T-helper 2 cell treated with Interferon-gamma antibody and Interleukin-4, amounts not matched to agents 5 μg/mL and 100 μg/mL, for 36 hours (primary cell): Measurements from ENCODE around the gene HDHD5.

ENCODE experiments used
- DNase-seq: peaks from one replicate; pipeline ENCODE4 v3.0.0; 2021; ENCODE audit warnings: low spot score
- H3K27ac Mint-ChIP-seq: one replicate; pipeline ENCODE4 v1.8.0; 2021; ENCODE audit warnings: mild to moderate bottlenecking, mixed read lengths
- H3K27me3 Mint-ChIP-seq: one replicate; pipeline ENCODE4 v1.8.0; 2021; ENCODE audit warnings: low read depth, mixed read lengths
- H3K36me3 Mint-ChIP-seq: one replicate; pipeline ENCODE4 v1.8.0; 2021; ENCODE audit warnings: low read depth, mixed read lengths
- H3K4me1 Mint-ChIP-seq: one replicate; pipeline ENCODE4 v1.8.0; 2021; ENCODE audit warnings: low read depth, mixed read lengths
- H3K4me3 Mint-ChIP-seq: one replicate; pipeline ENCODE4 v1.8.0; 2022; ENCODE audit warnings: mild to moderate bottlenecking, moderate library complexity, mixed read lengths
- H3K9me3 Mint-ChIP-seq: one replicate; pipeline ENCODE4 v1.8.0; 2021; ENCODE audit warnings: mixed read lengths

Gene HDHD5

GRCh38 chr22:17158568-17159503 lies at the start of gene HDHD5:
TSS of gene HDHD5 (minus strand) at chr22:17159277. CDS start at chr22:17159251, 26 bp downstream.
- Mint-ChIP-seq H3K9me3 (no peaks in the 10 kb centered on the region), H3K27me3 (peaks cover 5% of the 10 kb centered on the region), H3K27ac (peak within 1 kb of the TSS; percentile 75), H3K4me3 (peak within 1 kb of the TSS; percentile 85), H3K4me1 (peaks cover 24% of the 10 kb centered on the region), H3K36me3 (peaks cover 9% of the 10 kb centered on the region)
- peak; percentile 84 for DNase-seq

DNA sequence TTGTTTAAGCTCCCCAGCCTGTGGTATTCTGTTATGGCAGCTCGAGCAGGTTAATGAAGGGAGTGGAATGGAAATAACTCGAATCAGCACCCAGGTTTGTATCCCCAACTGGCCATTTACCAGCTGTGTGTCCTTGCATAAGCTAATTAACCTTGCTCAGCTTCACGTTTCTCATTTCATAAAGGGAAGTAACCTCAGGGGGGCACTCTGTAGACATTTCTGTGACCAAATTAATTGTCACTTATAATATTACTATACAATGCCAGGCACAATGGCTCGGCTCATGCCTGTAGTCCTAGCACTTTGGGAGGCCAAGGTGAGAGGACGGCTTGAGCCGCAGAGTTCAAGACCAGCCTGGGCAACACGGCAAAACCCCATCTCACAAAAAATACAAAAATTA lies 46.4 kb upstream of the HDHD5 start:
- H3K4me1 Mint-ChIP-seq, result no peaks in the 10 kb centered on the region
- H3K36me3 Mint-ChIP-seq, result peaks cover 30% of the 10 kb centered on the region
- no peaks in the 10 kb centered on the region for H3K9me3 Mint-ChIP-seq
- no peak overlapping the region for H3K27ac Mint-ChIP-seq
- no peak overlapping the region for H3K4me3 Mint-ChIP-seq
- H3K27me3 Mint-ChIP-seq, result no peaks in the 10 kb centered on the region
- DNase-seq, result no peak

DNA sequence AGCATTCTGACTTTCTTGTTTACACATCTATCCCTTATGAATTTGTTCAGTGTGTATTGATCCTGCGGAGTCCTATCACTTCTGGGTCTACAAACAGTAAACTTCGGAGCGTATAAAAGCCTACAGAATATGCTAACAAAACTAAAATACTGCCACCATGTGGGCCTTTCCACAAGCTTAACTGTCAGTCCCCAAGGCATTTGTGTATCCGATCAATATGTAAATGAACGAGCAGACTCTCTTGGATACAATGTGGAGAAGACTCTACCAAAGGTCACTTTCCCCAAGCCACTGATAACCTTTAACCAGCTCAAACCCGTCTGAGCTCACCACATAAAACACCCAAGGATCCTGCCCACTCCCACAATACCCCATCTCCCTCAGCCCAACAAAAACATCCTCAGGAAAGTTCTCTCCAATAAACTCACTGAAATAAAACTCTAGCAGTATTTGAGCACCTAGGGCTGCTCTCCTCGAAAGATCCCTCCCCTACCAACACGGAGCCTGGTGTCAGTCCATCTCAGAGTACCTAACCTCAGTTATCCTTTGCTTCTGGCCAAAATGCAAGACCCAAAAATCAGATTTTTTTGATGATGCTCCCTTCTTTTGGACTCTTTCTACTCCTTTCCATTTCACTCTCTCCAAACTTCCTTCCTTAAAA lies 42.3 kb upstream of the HDHD5 start:
- no peaks in the 10 kb centered on the region for H3K4me1 Mint-ChIP-seq
- DNase-seq, result no peak
- H3K27me3 Mint-ChIP-seq, result no peaks in the 10 kb centered on the region
- H3K36me3 Mint-ChIP-seq, result peaks cover 31% of the 10 kb centered on the region
- H3K9me3 Mint-ChIP-seq, result no peaks in the 10 kb centered on the region
- H3K4me3 Mint-ChIP-seq, result no peak overlapping the region
- H3K27ac Mint-ChIP-seq, result no peak overlapping the region

GRCh38 chr22:17199003-17199731 lies 40.1 kb upstream of the HDHD5 start:
- no peak overlapping the region for H3K4me3 Mint-ChIP-seq
- H3K36me3 Mint-ChIP-seq, result peaks cover 26% of the 10 kb centered on the region
- H3K4me1 Mint-ChIP-seq, result no peaks in the 10 kb centered on the region
- no peak overlapping the region for H3K27ac Mint-ChIP-seq
- H3K27me3 Mint-ChIP-seq, result no peaks in the 10 kb centered on the region
- no peaks in the 10 kb centered on the region for H3K9me3 Mint-ChIP-seq
- no peak for DNase-seq

- no peak overlapping the region for H3K27ac Mint-ChIP-seq
These were observed 39.3 kb upstream of the HDHD5 start for GRCh38 chr22:17198170-17199002.

GRCh38 chr22:17194213-17194612 lies 35.1 kb upstream of the HDHD5 start:
- Mint-ChIP-seq H3K9me3 (no peaks in the 10 kb centered on the region), H3K4me1 (no peaks in the 10 kb centered on the region), H3K27ac (no peak overlapping the region), H3K4me3 (no peak overlapping the region), H3K27me3 (no peaks in the 10 kb centered on the region), H3K36me3 (peaks cover 8% of the 10 kb centered on the region)
- no peak for DNase-seq

More at GRCh38 chr22:17198170-17199002, 39.3 kb upstream of the HDHD5 start:
- no peaks in the 10 kb centered on the region for H3K4me1 Mint-ChIP-seq
- no peaks in the 10 kb centered on the region for H3K9me3 Mint-ChIP-seq
- H3K27me3 Mint-ChIP-seq, result no peaks in the 10 kb centered on the region
- no peak for DNase-seq
- peaks cover 21% of the 10 kb centered on the region for H3K36me3 Mint-ChIP-seq
- H3K4me3 Mint-ChIP-seq, result no peak overlapping the region

GRCh38 chr22:17192186-17192585 lies 33.1 kb upstream of the HDHD5 start:
- Mint-ChIP-seq H3K4me3 (no peak overlapping the region), H3K4me1 (no peaks in the 10 kb centered on the region), H3K36me3 (peaks cover 9% of the 10 kb centered on the region), H3K27ac (no peak overlapping the region), H3K9me3 (no peaks in the 10 kb centered on the region), H3K27me3 (no peaks in the 10 kb centered on the region)
- DNase-seq, result no peak

DNA sequence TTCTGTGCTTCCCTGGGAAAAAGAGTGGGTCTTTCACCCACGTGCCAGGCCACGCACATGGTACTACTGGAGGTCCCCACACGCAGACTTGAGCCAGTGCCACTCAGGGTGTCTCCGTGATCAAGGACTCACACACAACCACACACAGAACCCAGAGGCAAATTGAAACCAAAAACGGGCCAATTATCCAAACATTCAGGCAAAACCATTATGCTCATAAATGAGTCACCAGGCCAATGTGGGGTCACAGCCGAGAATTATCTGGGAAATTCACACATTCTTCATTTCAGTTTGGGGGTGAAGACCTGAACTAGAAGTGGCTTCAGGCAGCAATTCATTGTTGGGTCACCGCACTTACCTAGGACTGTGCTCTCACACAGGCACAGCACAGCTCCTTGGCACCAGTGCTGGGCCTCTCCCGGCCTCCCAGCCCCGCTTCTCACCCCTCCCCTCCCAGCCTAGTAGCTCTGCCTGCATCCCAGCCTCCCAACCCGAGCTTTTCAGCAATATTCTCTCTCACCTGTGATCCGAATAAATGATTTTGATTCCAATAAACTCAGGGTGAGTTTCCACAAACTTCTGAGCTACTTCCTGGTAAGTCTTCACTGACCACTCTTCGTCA lies 32.2 kb upstream of the HDHD5 start:
- Mint-ChIP-seq H3K4me3 (no peak overlapping the region), H3K27ac (no peak overlapping the region), H3K9me3 (no peaks in the 10 kb centered on the region), H3K36me3 (peaks cover 9% of the 10 kb centered on the region), H3K4me1 (no peaks in the 10 kb centered on the region), H3K27me3 (no peaks in the 10 kb centered on the region)
- DNase-seq, result no peak

DNA sequence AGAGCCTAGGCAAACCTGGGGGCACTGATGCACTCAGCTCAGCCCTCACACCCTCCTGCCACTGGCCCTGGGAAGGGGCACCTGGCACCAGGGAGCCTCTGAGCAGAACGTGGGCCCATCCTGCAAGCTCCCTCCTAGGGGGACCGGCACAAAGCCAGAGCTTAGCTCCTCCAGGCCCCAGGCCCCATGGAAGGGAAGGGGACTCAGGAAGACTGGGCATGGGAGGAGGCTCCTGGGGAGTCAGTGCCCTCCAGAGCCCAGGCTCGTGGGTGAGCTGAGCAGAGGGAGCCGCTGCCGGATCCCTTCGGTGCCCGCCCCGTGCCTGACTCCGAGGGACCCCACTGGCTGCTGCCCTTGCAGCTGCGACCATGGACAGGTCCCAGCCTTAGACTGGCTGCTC lies 31.6 kb upstream of the HDHD5 start:
- H3K27me3 Mint-ChIP-seq, result no peaks in the 10 kb centered on the region
- peaks cover 13% of the 10 kb centered on the region for H3K36me3 Mint-ChIP-seq
- H3K9me3 Mint-ChIP-seq, result no peaks in the 10 kb centered on the region
- no peaks in the 10 kb centered on the region for H3K4me1 Mint-ChIP-seq
- H3K27ac Mint-ChIP-seq, result no peak overlapping the region
- no peak overlapping the region for H3K4me3 Mint-ChIP-seq
- no peak for DNase-seq

DNA sequence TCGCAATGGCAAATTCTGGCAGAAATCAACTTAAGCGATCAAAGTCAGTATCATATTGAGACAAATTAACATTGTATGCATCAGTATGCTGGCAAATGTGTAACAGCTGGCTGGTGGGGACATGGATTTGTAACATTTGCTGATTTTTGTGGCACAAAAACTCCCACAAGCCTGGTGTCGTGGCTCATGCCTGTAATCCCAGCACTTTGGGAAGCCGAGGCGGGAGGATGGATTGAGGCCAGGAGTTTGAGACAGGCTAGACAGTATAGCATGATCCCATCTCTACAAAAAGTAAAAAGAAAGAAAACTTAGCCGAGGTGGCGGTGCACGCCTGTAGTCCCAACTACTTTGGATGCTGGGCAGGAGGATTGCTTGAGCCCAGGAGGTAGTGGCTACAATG lies 17.6 kb upstream of the HDHD5 start:
- DNase-seq, result no peak
- H3K27ac Mint-ChIP-seq, result no peak overlapping the region
- H3K4me1 Mint-ChIP-seq, result no peaks in the 10 kb centered on the region
- H3K9me3 Mint-ChIP-seq, result no peaks in the 10 kb centered on the region
- H3K4me3 Mint-ChIP-seq, result no peak overlapping the region
- H3K36me3 Mint-ChIP-seq, result peaks cover 12% of the 10 kb centered on the region
- H3K27me3 Mint-ChIP-seq, result peaks cover 2% of the 10 kb centered on the region

DNA sequence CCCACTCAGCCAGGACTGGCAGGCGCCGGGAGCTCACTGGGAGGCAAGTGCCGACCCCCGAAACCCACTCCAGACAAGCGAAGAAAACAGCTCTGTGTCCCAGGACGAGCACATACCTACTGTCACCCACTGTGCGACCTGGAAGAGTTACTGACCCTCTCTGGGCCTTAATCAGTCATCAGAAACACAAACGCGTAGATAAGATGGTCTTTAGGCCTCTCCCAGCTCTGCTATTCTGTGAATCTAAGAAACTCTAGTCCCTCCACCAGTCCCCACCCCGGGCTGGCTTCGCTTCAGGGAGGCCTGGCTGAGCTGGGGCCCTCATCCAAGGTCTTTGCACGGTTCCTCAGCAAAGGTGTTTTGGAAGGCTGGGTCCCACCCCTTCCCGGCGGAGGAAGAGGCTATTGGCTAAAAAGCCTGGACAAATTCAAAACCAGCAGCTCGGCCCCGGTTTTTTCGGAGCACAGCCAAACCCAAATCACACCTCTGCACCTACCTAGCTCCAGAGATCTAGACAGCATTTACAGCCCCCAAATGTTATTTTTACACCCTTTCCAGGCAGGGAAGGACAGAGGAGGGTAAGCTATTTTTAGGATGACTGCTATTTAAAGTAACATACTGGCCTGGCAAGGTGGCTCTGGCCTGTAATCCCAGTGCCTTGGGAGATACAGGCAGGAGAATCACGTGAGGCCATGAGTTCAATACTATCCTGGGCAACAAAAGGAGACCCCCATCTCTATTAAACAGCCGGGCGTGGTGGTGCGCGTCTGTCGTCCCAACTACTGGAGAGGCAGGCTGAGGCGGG lies 13.2 kb upstream of the HDHD5 start:
- Mint-ChIP-seq H3K27ac (peak overlapping the region; percentile 36), H3K36me3 (no peaks in the 10 kb centered on the region), H3K4me3 (peak overlapping the region; percentile 67), H3K4me1 (peaks cover 3% of the 10 kb centered on the region), H3K9me3 (no peaks in the 10 kb centered on the region), H3K27me3 (peaks cover 9% of the 10 kb centered on the region)
- no peak for DNase-seq

- H3K4me1 Mint-ChIP-seq, result peaks cover 3% of the 10 kb centered on the region
- no peaks in the 10 kb centered on the region for H3K9me3 Mint-ChIP-seq
- peak; percentile 84 for DNase-seq
- H3K27me3 Mint-ChIP-seq, result peaks cover 9% of the 10 kb centered on the region
- H3K4me3 Mint-ChIP-seq, result peak overlapping the region; percentile 89
- no peaks in the 10 kb centered on the region for H3K36me3 Mint-ChIP-seq
- H3K27ac Mint-ChIP-seq, result peak overlapping the region; percentile 70
These were observed 12.3 kb upstream of the HDHD5 start for GRCh38 chr22:17171153-17172028.
